Brain microvascular endothelial cell (primary cell): Measurements from ENCODE around the gene HSD11B1.

Experiments used
- DNase-seq: peaks from one replicate; pipeline ENCODE4 v3.0.0-alpha.2; 2020
- H3K27ac ChIP-seq: fragments of 250-450 bp; sonication (Bioruptor Pico); 2 replicates; pipeline ENCODE4 v1.5.1; 2020; ENCODE audit warnings: mild to moderate bottlenecking, moderate library complexity
- H3K27me3 ChIP-seq: fragments of 250-450 bp; sonication (Bioruptor Pico); replicated peaks from 2 replicates; pipeline ENCODE4 v1.5.1; 2020; ENCODE audit warnings: mild to moderate bottlenecking
- H3K36me3 ChIP-seq: fragments of 250-450 bp; sonication (Bioruptor Pico); replicated peaks from 2 replicates; pipeline ENCODE4 v1.5.1; 2020; ENCODE audit warnings: mild to moderate bottlenecking
- H3K4me3 ChIP-seq: 2 replicates; pipeline ENCODE4 v1.5.1; 2011; ENCODE audit warnings: low read depth, mild to moderate bottlenecking, control low read depth, low read length, moderate library complexity
- in situ Hi-C: cut with HindIII; loops from 2 replicates; pipeline ENCODE4 v1.10.0; 2017; ENCODE audit warnings: low sequenced_read_pairs, low pct_ligation_motif_present
- TF ChIP-seq, protein P1 (sequence below): IDR thresholded peaks from 2 replicates; pipeline ENCODE4 v1.5.1; 2011; ENCODE audit warnings: low read depth, mild to moderate bottlenecking, moderate library complexity, low read length, control low read depth, inconsistent platforms; ENCODE audit errors: missing control alignments

The HSD11B1 gene

DNA sequence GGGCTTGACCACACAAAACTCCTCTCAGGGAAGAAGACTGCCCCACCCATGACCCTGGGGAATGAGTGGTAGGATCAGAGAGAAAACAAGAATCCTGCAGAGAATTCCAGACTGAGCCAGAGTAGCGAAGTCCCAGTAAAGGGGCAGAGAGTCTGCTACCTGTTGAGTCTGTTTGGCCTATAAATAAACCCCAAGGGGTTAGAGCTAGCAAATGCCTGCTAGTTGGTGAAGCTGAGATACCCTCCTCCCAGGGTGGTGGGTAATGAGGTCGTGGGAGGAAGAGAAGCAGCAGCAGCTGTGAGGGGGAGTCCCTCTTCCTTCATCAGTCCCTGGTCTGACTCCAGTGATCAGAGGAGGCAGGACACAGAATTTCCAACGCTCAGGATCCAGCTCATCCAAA lies 53.8 kb downstream of the HSD11B1 start:
- Histone ChIP-seq H3K27me3 (no peaks in the 10 kb centered on the region), H3K4me3 (no peak overlapping the region), H3K36me3 (no peaks in the 10 kb centered on the region), H3K27ac (no peak overlapping the region)
- in situ Hi-C loops = no loop called here
- TF ChIP-seq, protein P1, sequence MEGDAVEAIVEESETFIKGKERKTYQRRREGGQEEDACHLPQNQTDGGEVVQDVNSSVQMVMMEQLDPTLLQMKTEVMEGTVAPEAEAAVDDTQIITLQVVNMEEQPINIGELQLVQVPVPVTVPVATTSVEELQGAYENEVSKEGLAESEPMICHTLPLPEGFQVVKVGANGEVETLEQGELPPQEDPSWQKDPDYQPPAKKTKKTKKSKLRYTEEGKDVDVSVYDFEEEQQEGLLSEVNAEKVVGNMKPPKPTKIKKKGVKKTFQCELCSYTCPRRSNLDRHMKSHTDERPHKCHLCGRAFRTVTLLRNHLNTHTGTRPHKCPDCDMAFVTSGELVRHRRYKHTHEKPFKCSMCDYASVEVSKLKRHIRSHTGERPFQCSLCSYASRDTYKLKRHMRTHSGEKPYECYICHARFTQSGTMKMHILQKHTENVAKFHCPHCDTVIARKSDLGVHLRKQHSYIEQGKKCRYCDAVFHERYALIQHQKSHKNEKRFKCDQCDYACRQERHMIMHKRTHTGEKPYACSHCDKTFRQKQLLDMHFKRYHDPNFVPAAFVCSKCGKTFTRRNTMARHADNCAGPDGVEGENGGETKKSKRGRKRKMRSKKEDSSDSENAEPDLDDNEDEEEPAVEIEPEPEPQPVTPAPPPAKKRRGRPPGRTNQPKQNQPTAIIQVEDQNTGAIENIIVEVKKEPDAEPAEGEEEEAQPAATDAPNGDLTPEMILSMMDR = no peak
- DNase-seq = no peak

DNA sequence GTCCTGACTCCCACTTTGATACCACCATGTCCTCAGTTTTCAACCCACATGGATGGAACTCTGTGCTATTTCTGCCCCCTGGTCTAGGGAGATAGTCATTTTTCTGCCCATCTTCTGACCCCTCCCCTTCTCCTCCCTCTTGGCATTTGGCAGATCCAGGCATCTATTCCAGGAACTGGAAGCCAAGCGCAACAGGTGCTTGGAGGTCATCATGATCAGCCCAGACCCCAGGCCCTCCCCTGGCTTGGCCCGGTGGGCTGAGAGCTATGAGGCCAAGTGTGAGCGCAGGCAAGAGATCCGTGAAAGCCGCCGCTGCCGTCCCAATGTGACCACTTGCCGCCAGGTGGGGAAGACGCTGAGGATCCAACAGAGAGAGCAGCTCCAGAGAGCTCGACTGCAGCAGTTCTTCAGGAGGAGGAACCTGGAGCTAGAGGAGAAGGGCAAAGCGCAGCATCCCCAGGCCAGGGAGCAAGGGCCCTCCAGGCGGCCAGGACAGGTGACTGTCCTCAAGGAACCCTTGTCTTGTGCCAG lies 55.2 kb downstream of the HSD11B1 start:
- Histone ChIP-seq H3K27ac (no peak overlapping the region), H3K27me3 (no peaks in the 10 kb centered on the region), H3K36me3 (no peaks in the 10 kb centered on the region), H3K4me3 (no peak overlapping the region)
- TF ChIP-seq, protein P1 = no peak
- DNase-seq = no peak
- in situ Hi-C loops = no loop called here

DNA sequence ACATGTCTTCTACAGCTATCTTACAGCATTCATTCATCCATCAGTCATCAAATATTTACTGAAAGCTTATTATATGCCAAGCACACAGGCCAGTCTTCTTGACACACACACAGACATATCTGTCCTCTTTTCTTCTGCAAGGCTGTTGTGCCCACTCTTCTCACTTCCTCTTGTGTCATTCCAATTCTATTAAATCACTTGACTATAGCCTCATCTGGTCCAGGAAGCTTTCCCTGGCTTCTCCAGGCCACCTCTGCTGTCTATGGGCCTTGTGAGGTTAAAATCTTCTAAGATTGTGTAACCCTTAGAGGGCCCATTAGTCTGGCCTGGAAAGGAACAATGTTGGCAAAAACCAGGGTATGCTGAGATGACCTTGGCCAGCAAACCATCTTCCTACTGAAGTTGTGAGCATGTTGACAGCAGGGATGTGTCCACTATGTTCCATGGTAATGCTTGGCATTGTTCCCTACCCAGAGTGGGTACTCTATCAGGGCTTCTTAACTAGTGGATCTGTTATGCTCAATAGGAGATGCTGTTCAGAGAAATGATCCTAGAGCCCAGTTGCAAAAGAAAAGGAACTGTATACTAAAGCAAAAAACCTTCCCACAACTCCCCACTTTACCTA lies 56.5 kb downstream of the HSD11B1 start:
- Histone ChIP-seq H3K27me3 (no peaks in the 10 kb centered on the region), H3K36me3 (no peaks in the 10 kb centered on the region), H3K4me3 (no peak overlapping the region), H3K27ac (no peak overlapping the region)
- in situ Hi-C loops = no loop called here
- TF ChIP-seq, protein P1 = no peak
- DNase-seq = no peak

DNA sequence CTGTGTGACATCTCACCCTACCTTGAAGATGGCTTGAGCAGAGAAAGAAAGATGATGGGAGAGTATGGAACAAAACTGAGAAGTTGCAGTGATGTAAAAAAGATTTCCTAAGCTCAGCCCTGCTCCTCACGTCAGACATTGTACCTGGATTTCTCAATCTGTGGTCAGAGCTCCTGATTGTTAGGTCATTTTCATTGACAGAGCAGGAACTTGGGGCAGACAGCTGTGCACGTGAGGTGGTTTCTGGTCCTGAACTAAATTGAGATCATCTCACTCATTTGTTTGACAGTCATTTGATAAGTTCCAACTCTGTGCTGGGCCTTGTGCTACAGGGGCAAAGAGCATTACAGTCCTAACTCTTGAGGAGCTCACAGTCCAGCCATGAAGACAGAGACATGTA lies 61.4 kb downstream of the HSD11B1 start:
- Histone ChIP-seq H3K27me3 (no peaks in the 10 kb centered on the region), H3K36me3 (no peaks in the 10 kb centered on the region), H3K4me3 (no peak overlapping the region), H3K27ac (no peak overlapping the region)
- TF ChIP-seq, protein P1 = no peak
- in situ Hi-C loops = no loop called here
- no peak for DNase-seq

DNA sequence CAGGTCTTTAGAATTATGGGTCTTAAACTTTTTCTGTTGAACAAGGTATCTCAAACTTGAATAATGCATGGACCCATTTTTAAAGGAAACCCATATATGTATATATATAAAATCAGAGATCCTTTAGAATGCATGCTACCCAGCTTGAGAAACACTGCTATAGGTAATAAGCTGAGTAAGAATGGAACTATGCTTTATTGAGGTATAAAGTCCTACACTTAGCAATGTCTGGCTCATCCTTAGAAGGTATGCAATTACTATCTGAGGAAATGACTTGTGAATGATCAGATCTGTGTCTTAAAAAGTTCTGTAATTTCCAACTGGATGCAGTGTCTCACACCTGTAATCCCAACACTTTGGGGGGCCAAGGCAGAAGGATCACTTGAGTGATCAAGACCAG lies 62.5 kb downstream of the HSD11B1 start:
- Histone ChIP-seq H3K27ac (no peak overlapping the region), H3K36me3 (no peaks in the 10 kb centered on the region), H3K4me3 (no peak overlapping the region), H3K27me3 (no peaks in the 10 kb centered on the region)
- TF ChIP-seq, protein P1 = no peak
- in situ Hi-C loops = no loop called here
- DNase-seq = no peak

DNA sequence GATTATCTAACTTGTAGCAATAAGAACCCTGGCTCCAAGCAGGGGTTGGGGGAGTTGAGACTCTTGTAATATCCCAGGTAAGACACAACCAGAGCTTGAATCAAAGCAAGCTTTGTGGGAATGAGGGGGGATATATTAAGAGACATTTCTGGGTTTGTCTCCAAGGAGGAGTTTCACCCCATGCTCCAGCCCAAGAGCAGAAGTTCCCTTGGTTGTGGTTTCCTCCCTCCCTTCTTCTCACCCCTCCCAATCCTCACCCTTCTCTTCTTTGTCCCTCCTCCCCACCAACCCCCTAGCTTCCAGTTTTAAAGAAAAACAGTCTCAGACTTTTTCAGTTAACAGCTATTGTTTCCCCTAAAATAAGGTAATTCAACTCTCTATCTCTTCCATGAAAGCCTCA lies 63.1 kb downstream of the HSD11B1 start:
- H3K4me3 ChIP-seq = no peak overlapping the region
- in situ Hi-C loops = no loop called here
- H3K27me3 ChIP-seq = no peaks in the 10 kb centered on the region
- TF ChIP-seq, protein P1 = no peak
- no peak overlapping the region for H3K27ac ChIP-seq
- no peak for DNase-seq
- no peaks in the 10 kb centered on the region for H3K36me3 ChIP-seq
